Smooth muscle cell (in vitro differentiated cells): ENCODE data around the gene AHNAK. TPM values are rescaled to one million over a fixed set of nuclear protein-coding genes. Genes with fewer than 3 reads are reported as not detected.
"Not testable (repeated sequence)": the region's sequence is repeated elsewhere in the genome, so short reads cannot be mapped to it uniquely, and the experiment has no call there.

ENCODE experiments used
- DNase-seq: peaks from one replicate; lab custom pipeline; 2025; ENCODE audit not compliant: unreplicated experiment; lab: John Stamatoyannopoulos, UW
- H2AFZ ChIP-seq: fragments of 200-600 bp; sonication (generic); 2 replicates; pipeline ENCODE4 v1.6.0; 2016; ENCODE audit warnings: antibody characterized with exemption, low read depth, mild to moderate bottlenecking
- H3F3A ChIP-seq: fragments of 200-600 bp; sonication (generic); 2 replicates; pipeline ENCODE4 v1.6.0; 2017; ENCODE audit warnings: antibody characterized with exemption, low read depth
- H3K27ac ChIP-seq: fragments of 200-600 bp; sonication (generic); 2 replicates; pipeline ENCODE4 v1.5.1; 2016; ENCODE audit warnings: low read depth, mild to moderate bottlenecking
- H3K27me3 ChIP-seq: fragments of 200-600 bp; sonication (generic); 2 replicates; pipeline ENCODE4 v1.6.1; 2016; ENCODE audit warnings: low read depth, mild to moderate bottlenecking
- H3K36me3 ChIP-seq: fragments of 200-600 bp; sonication (generic); 2 replicates; pipeline ENCODE4 v1.5.1; 2016; ENCODE audit warnings: low read depth
- H3K4me1 ChIP-seq: fragments of 200-600 bp; sonication (generic); 2 replicates; pipeline ENCODE4 v1.5.1; 2016; ENCODE audit warnings: low read depth
- H3K4me2 ChIP-seq: fragments of 200-600 bp; sonication (generic); 2 replicates; pipeline ENCODE4 v1.6.0; 2016; ENCODE audit warnings: mild to moderate bottlenecking
- H3K4me3 ChIP-seq: fragments of 200-600 bp; sonication (generic); 2 replicates; pipeline ENCODE4 v1.5.1; 2016; ENCODE audit warnings: mild to moderate bottlenecking
- H3K79me2 ChIP-seq: fragments of 200-600 bp; sonication (generic); 2 replicates; pipeline ENCODE4 v1.6.0; 2016; ENCODE audit warnings: low read depth, mild to moderate bottlenecking
- H3K9ac ChIP-seq: fragments of 200-600 bp; sonication (generic); 2 replicates; pipeline ENCODE4 v1.6.0; 2016; ENCODE audit warnings: low read depth
- H3K9me3 ChIP-seq: fragments of 200-600 bp; sonication (generic); replicated peaks from 2 replicates; pipeline ENCODE4 v1.5.1; 2016; ENCODE audit warnings: low read depth
- H4K20me1 ChIP-seq: fragments of 200-600 bp; sonication (generic); 2 replicates; pipeline ENCODE4 v1.6.0; 2016; ENCODE audit warnings: low read depth
- CTCF ChIP-seq: fragments of 200-600 bp; sonication (generic); IDR thresholded peaks from 2 replicates; pipeline ENCODE4 v1.5.1; 2017; ENCODE audit warnings: borderline replicate concordance, mild to moderate bottlenecking, antibody characterized with exemption; ENCODE audit not compliant: insufficient read depth, poor library complexity, severe bottlenecking
- WGBS: methylation state at CpG from one replicate; pipeline ENCODE4 v1.1.7; 2016; ENCODE audit warnings: low lambda C conversion rate; 5-methylcytosine and 5-hydroxymethylcytosine counted together
- polyA plus RNA-seq: library from polyadenylated mRNA; unstranded; fragments of >200 nt; fragmentation: Nextera tagmentation; extraction: Ambion mirVana; gene quantifications from 2 replicates; pipeline ENCODE4 v1.2.1, GENCODE V29; 2016
- total RNA-seq: library from RNA; depleted of rRNA; stranded (reverse); fragments of >200 nt; gene quantifications from 2 replicates; pipeline ENCODE4 v1.2.3, GENCODE V29; 2014

Gene AHNAK
- total and polyA plus RNA-seq, 2 experiments from 2014 or later = 27.2 to 229 TPM

GRCh38 chr11:62452261-62452660, 94.3 kb downstream of the AHNAK start:
- H4K20me1 ChIP-seq = no peaks in the 10 kb centered on the region
- no peak overlapping the region for H3K9ac ChIP-seq
- H2AFZ ChIP-seq = no peak overlapping the region
- 42% methylated on average over 6 of the region's 6 CpGs for WGBS
- no peak for DNase-seq
- no peaks in the 10 kb centered on the region for H3K79me2 ChIP-seq
- no peak overlapping the region for H3K4me2 ChIP-seq
- no peaks in the 10 kb centered on the region for H3K36me3 ChIP-seq
- no peak overlapping the region for H3K27ac ChIP-seq
- no peak overlapping the region for H3K4me3 ChIP-seq
- H3K9me3 ChIP-seq = no peaks in the 10 kb centered on the region
- no peak for TF ChIP-seq CTCF
- no peaks in the 10 kb centered on the region for H3K4me1 ChIP-seq
- H3K27me3 ChIP-seq = no peaks in the 10 kb centered on the region
- H3F3A ChIP-seq = no peaks in the 10 kb centered on the region

GRCh38 chr11:62451241-62451621, 95.4 kb downstream of the AHNAK start:
- no peak for DNase-seq
- no peaks in the 10 kb centered on the region for H3K9me3 ChIP-seq

DNA sequence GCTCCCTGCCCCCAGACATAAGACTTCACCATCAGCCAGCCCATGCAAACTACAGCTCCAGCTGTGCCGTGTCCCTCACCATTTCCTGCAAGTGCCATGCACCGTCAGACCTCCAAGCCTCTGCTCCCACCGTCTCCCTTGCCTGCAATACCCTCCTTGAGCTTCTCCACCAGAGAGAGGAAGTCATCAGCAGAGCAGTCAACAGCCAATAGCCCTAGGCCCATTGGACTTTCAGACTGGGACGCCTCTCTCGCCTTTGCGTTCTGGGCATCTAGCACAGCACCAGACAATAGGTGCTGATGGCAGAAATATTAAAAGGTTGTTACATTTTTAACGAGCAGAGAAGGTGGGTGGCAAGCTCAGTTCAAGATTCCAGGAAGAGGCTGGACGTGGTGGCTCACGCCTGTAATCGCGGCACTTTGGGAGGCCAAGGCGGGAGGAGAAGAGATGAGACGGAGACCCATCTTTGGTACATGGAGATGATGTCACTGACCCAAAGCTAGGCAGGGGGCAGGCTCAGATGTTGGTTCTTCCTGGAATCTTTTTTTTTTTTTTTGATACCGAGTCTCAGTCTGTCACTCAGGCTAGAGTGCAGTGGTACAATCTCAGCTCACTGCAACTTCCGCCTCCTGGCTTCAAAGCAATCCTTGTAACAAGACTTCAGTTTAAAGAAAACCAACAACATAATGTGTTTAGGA, 95.9 kb downstream of the AHNAK start:
- Histone ChIP-seq H3K4me3 (no peak overlapping the region), H3K4me1 (no peaks in the 10 kb centered on the region), H3K27me3 (no peaks in the 10 kb centered on the region), H2AFZ (no peak overlapping the region), H4K20me1 (no peaks in the 10 kb centered on the region), H3K4me2 (no peak overlapping the region), H3K9me3 (no peaks in the 10 kb centered on the region), H3K9ac (no peak overlapping the region), H3F3A (no peaks in the 10 kb centered on the region), H3K27ac (no peak overlapping the region), H3K36me3 (no peaks in the 10 kb centered on the region), H3K79me2 (no peaks in the 10 kb centered on the region)
- no peak for DNase-seq
- no peak for TF ChIP-seq CTCF
- WGBS = 94% methylated on average over 14 of the region's 15 CpGs

More at GRCh38 chr11:62451241-62451621, 95.4 kb downstream of the AHNAK start:
- H3K79me2 ChIP-seq = no peaks in the 10 kb centered on the region
- H3K27ac ChIP-seq = no peak overlapping the region
- H2AFZ ChIP-seq = no peak overlapping the region
- no peaks in the 10 kb centered on the region for H4K20me1 ChIP-seq
- WGBS = 84% methylated on average over 8 of the region's 8 CpGs
- H3K4me1 ChIP-seq = no peaks in the 10 kb centered on the region
- H3K4me2 ChIP-seq = no peak overlapping the region
- no peaks in the 10 kb centered on the region for H3F3A ChIP-seq
- no peak overlapping the region for H3K9ac ChIP-seq
- H3K36me3 ChIP-seq = no peaks in the 10 kb centered on the region
- no peaks in the 10 kb centered on the region for H3K27me3 ChIP-seq
- no peak overlapping the region for H3K4me3 ChIP-seq
- no peak for TF ChIP-seq CTCF

DNA sequence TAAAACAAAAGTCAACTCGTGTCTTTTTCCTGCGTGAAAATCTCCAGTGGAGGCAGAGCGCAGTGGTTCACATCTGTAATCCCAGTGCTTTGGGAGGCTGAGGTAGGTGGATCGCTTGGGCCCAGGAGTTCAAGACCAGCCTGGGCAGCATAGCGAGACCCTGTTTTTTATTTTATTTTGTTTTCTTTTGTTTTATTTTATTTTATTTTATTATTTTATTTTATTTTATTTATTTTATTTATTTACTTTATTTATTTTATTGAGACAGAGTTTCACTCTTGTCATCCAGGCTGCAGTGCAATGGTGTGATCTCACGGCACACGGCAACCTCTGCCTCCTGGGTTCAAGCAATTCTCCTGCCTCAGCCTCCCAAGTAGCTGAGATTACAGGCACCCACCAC, 96.7 kb downstream of the AHNAK start:
- not testable (repeated sequence) for H3K4me3 ChIP-seq, H3K9me3 ChIP-seq, H3K4me2 ChIP-seq, H3K79me2 ChIP-seq, H4K20me1 ChIP-seq, H3K4me1 ChIP-seq, DNase-seq, H3K27me3 ChIP-seq, H2AFZ ChIP-seq, H3K9ac ChIP-seq, H3F3A ChIP-seq, H3K27ac ChIP-seq, H3K36me3 ChIP-seq
- WGBS = 90% methylated on average over 7 of the region's 7 CpGs
